ENCODE measurements around the gene STAP2. TPM values are rescaled to one million over a fixed set of nuclear protein-coding genes. Genes with fewer than 3 reads are reported as not detected.

STAP2 gene
- total RNA-seq, 8 experiments from 2014 or later: 2.2 to 7.5 (median 4.6) TPM

Other genes with a start within 250 kb of the STAP2 start
- 100 to 1,000 TPM in 4 of 8 experiments, 10 to 100 TPM in 4; 77.0 to 159 (median 99.6) TPM for gene MAP2K2, start 214.7 kb downstream of the STAP2 start, total RNA-seq
- under 1 TPM in 5 of 8 experiments, not detected in 3; 0.08 to 0.59 (median 0.20) TPM for gene CREB3L3, start 185.2 kb downstream of the STAP2 start, total RNA-seq
- 10 to 100 TPM; 20.7 to 30.7 (median 22.4) TPM for gene SIRT6, start 156.3 kb downstream of the STAP2 start, total RNA-seq
- 1 to 10 TPM in 5 of 8 experiments, under 1 TPM in 3; 0.29 to 4.0 (median 1.2) TPM for gene ANKRD24, start 156.1 kb downstream of the STAP2 start, total RNA-seq
- 10 to 100 TPM in 1 of 8 experiments, under 1 TPM in 3, not detected in 4; 0.17 to 11.9 (median 0.83) TPM for gene EBI3, start 109.3 kb downstream of the STAP2 start, total RNA-seq
- gene YJU2, start 91.7 kb downstream of the STAP2 start, total RNA-seq: 10 to 100 TPM; 12.0 to 26.1 (median 17.4) TPM
- 10 to 100 TPM in 4 of 8 experiments, 1 to 10 TPM in 1, under 1 TPM in 2, not detected in 1; 0.21 to 52.7 (median 28.5) TPM for gene SHD, start 59.6 kb downstream of the STAP2 start, total RNA-seq
- gene TMIGD2, start 36.4 kb downstream of the STAP2 start, total RNA-seq: 1 to 10 TPM in 1 of 8 experiments, under 1 TPM in 4, not detected in 3; 0.29 to 1.2 (median 0.43) TPM
- 10 to 100 TPM in 5 of 8 experiments, 1 to 10 TPM in 2, not detected in 1; 5.0 to 43.4 (median 37.2) TPM for gene FSD1, start 34.2 kb downstream of the STAP2 start, total RNA-seq
- gene MPND, start 4.7 kb upstream of the STAP2 start, total RNA-seq: 10 to 100 TPM in 6 of 8 experiments, 1 to 10 TPM in 2; 4.1 to 20.0 (median 13.2) TPM
- 10 to 100 TPM; 24.6 to 62.9 (median 40.6) TPM for gene SH3GL1, start 61.7 kb upstream of the STAP2 start, total RNA-seq
- 10 to 100 TPM in 3 of 8 experiments, 1 to 10 TPM in 5; 2.3 to 36.2 (median 3.1) TPM for gene CHAF1A, start 63.8 kb upstream of the STAP2 start, total RNA-seq
- 10 to 100 TPM; 56.8 to 93.5 (median 74.0) TPM for gene UBXN6, start 119.0 kb upstream of the STAP2 start, total RNA-seq
- gene HDGFL2, start 133.5 kb upstream of the STAP2 start, total RNA-seq: 10 to 100 TPM; 29.2 to 87.0 (median 59.0) TPM
- 1 to 10 TPM in 2 of 8 experiments, under 1 TPM in 6; 0.11 to 1.1 (median 0.50) TPM for gene PLIN4, start 179.7 kb upstream of the STAP2 start, total RNA-seq
- gene PLIN5, start 196.4 kb upstream of the STAP2 start, total RNA-seq: 1 to 10 TPM in 3 of 8 experiments, under 1 TPM in 5; 0.36 to 2.6 (median 0.64) TPM
- under 1 TPM; 0.07 to 0.63 (median 0.22) TPM for gene LRG1, start 201.2 kb upstream of the STAP2 start, total RNA-seq
- 10 to 100 TPM in 4 of 8 experiments, 1 to 10 TPM in 3, under 1 TPM in 1; 0.56 to 35.1 (median 13.7) TPM for gene SEMA6B, start 220.9 kb upstream of the STAP2 start, total RNA-seq

All from motor neuron (in vitro differentiated cells).